ENCODE data around the gene POU6F2. TPM values are rescaled to one million over a fixed set of nuclear protein-coding genes. Genes with fewer than 3 reads are reported as not detected.

Gene POU6F2
- total RNA-seq, 1 donor from 2014 or later: 0.40 TPM

GRCh38 chr7:39212876-39213275, 235.2 kb downstream of the POU6F2 start:
- Mint-ChIP-seq H3K27me3 (ENCODE audit: low read depth) (no peaks in the 10 kb centered on the region), H3K9me3 (ENCODE audit: low read depth) (no peaks in the 10 kb centered on the region), H3K27ac (ENCODE audit: unreplicated experiment) (no peak overlapping the region), H3K4me1 (ENCODE audit: low read depth) (no peaks in the 10 kb centered on the region), H3K4me3 (ENCODE audit: unreplicated experiment) (no peak overlapping the region), H3K36me3 (ENCODE audit: low read depth) (no peaks in the 10 kb centered on the region)
- TF ChIP-seq CTCF (IDR thresholded peaks at IDR 0.05): no peak
- no peak for DNase-seq (ENCODE audit: low spot score)

- Mint-ChIP-seq H3K4me1 (ENCODE audit: low read depth) (peaks cover 7% of the 10 kb centered on the region), H3K27me3 (ENCODE audit: low read depth) (no peaks in the 10 kb centered on the region), H3K4me3 (ENCODE audit: unreplicated experiment) (no peak overlapping the region), H3K27ac (ENCODE audit: unreplicated experiment) (no peak overlapping the region), H3K9me3 (ENCODE audit: low read depth) (no peaks in the 10 kb centered on the region), H3K36me3 (ENCODE audit: low read depth) (no peaks in the 10 kb centered on the region)
- no peak for DNase-seq (ENCODE audit: low spot score)
- no peak for TF ChIP-seq CTCF (IDR thresholded peaks at IDR 0.05)
These were observed 240.1 kb downstream of the POU6F2 start for GRCh38 chr7:39217783-39218182.

DNA sequence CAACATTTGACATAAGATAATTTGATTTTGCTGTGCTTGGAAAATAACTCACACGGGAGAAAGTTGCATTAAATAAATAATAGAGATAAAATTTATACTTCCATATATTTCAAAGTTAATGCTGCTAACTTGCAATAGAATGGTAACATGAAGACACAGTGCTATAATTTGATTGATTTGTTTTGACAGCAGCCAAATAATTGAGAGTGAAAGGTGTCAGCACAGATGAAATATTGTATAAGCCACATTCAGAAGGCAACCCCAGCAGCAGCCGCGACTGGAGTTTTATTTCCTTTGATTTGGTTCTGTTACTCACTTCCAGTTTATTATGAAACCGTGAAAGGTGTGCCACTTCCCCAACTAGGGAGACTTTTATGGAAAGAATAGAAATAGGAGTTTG, 242.2 kb downstream of the POU6F2 start:
- Mint-ChIP-seq H3K4me3 (ENCODE audit: unreplicated experiment) (no peak overlapping the region), H3K9me3 (ENCODE audit: low read depth) (no peaks in the 10 kb centered on the region), H3K27ac (ENCODE audit: unreplicated experiment) (no peak overlapping the region), H3K4me1 (ENCODE audit: low read depth) (peaks cover 8% of the 10 kb centered on the region), H3K27me3 (ENCODE audit: low read depth) (no peaks in the 10 kb centered on the region), H3K36me3 (ENCODE audit: low read depth) (no peaks in the 10 kb centered on the region)
- no peak for TF ChIP-seq CTCF (IDR thresholded peaks at IDR 0.05)
- DNase-seq (ENCODE audit: low spot score): no peak

DNA sequence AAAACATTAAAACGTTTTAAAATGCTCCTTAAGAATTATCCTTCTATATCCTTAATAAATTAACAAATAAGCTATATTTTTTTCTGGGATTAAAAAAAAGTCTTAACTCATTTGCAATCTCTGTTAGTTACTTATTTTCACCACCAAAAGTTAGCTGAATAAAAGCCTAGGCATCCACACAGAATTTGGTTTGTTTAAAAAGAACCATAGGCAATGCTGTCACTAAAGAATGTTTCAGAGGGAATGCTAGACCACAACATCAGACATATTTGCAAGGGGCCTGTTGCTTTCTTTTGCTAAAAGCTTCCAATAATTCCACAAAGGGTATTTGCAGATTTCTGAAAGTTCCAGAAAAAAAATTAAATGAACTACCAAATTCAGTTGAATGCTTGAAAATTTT, 244.2 kb downstream of the POU6F2 start:
- no peaks in the 10 kb centered on the region for H3K27me3 Mint-ChIP-seq (ENCODE audit: low read depth)
- TF ChIP-seq CTCF (IDR thresholded peaks at IDR 0.05): no peak
- no peaks in the 10 kb centered on the region for H3K36me3 Mint-ChIP-seq (ENCODE audit: low read depth)
- H3K4me1 Mint-ChIP-seq (ENCODE audit: low read depth): peaks cover 9% of the 10 kb centered on the region
- no peaks in the 10 kb centered on the region for H3K9me3 Mint-ChIP-seq (ENCODE audit: low read depth)
- no peak for DNase-seq (ENCODE audit: low spot score)
- H3K27ac Mint-ChIP-seq (ENCODE audit: unreplicated experiment): no peak overlapping the region
- H3K4me3 Mint-ChIP-seq (ENCODE audit: unreplicated experiment): no peak overlapping the region

GRCh38 chr7:39228946-39229345, 251.2 kb downstream of the POU6F2 start:
- Mint-ChIP-seq H3K4me3 (ENCODE audit: unreplicated experiment) (no peak overlapping the region), H3K9me3 (ENCODE audit: low read depth) (no peaks in the 10 kb centered on the region), H3K27me3 (ENCODE audit: low read depth) (peaks cover 2% of the 10 kb centered on the region), H3K36me3 (ENCODE audit: low read depth) (no peaks in the 10 kb centered on the region), H3K27ac (ENCODE audit: unreplicated experiment) (no peak overlapping the region), H3K4me1 (ENCODE audit: low read depth) (peaks cover 2% of the 10 kb centered on the region)
- no peak for DNase-seq (ENCODE audit: low spot score)
- TF ChIP-seq CTCF (IDR thresholded peaks at IDR 0.05): no peak

Data from chondrocyte (in vitro differentiated cells).